HCT116 (cell line): Measurements from ENCODE around the gene IFI35.

Source experiments
- EZH2 ChIP-seq: fragments of 200-600 bp; sonication (generic); IDR thresholded peaks from 2 replicates; pipeline ENCODE4 v1.6.1; 2017; ENCODE audit warnings: antibody characterized with exemption, mixed run types
- POLR2AphosphoS5 ChIP-seq: IDR thresholded peaks from 2 replicates; pipeline ENCODE4 v1.6.1; 2011; ENCODE audit warnings: mild to moderate bottlenecking, low read depth, low read length, moderate library complexity
- TCF7L2 ChIP-seq: IDR thresholded peaks from 2 replicates; pipeline ENCODE4 v1.7.0; 2011; ENCODE audit warnings: borderline replicate concordance, inconsistent platforms; ENCODE audit not compliant: insufficient read depth, insufficient read length; ENCODE audit errors: extremely low read depth
- ZNF274 ChIP-seq: fragments of 200-500 bp; sonication (Bioruptor generic); IDR thresholded peaks from 2 replicates; pipeline ENCODE4 v1.6.1; 2014; ENCODE audit warnings: mild to moderate bottlenecking, low read depth, low read length, inconsistent platforms
- TF ChIP-seq, protein P1 (sequence below), 3 experiments: fragments of 200-600 bp in 1 of 3; sonication (generic) in 1 of 3; IDR thresholded peaks in 2 of 3; conservative IDR thresholded peaks in 1 of 3; 2 replicates each; pipeline ENCODE4 v1.5.1; 2012 to 2017; ENCODE audit warnings: low read depth in 2 of 3, low read length in 2 of 3, antibody characterized with exemption in 1 of 3, borderline replicate concordance in 1 of 3, control low read depth in 1 of 3, mild to moderate bottlenecking in 1 of 3, mixed read lengths in 1 of 3, mixed run types in 1 of 3, moderate library complexity in 1 of 3; ENCODE audit not compliant: insufficient read depth in 1 of 3
- TF ChIP-seq, protein P2 (sequence below): IDR thresholded peaks from 2 replicates; pipeline ENCODE4 v1.6.1; 2012; ENCODE audit warnings: low read depth

DNA sequence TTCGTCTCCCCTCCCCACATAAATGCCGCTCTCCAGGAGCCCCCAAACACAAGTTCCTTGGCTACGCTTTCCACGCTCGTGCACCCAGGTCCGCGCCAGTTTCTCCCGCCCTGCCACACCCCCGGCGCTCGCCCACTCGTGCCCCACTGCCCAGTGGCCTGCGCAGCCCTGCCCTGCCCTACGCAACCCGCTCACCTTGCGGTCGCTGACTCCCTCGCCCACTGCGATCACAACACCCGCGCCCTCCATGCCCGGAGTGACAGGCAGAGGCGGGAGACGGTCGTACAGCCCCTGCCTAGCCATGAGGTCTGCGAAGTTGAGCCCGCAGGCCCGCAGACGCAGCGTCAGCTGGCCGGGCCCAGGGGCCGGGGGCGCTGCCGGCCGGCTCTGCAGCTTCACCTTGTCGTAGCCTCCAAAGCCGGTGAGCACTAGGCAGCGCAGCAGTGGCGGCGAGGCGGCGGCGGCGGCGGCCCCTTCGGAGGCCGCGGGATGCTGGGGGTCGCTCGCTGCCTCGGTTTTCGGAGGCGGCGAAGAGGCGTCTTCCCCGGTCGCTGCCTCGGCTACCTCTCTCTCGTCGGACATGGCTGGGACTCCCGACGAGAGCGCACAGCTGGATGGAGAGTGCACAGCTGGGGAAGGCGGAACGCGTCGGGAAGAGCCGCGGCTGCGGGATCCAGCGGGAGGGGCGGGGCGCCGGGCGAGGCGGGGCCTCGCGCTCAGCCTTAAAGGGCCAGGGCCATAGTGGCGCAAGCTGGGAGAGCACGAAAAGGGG lies 15.3 kb downstream of the IFI35 start, which contains the start of gene VAT1:
- TF ChIP-seq POLR2AphosphoS5, result peak; percentile 78
- TF ChIP-seq, protein P1, sequence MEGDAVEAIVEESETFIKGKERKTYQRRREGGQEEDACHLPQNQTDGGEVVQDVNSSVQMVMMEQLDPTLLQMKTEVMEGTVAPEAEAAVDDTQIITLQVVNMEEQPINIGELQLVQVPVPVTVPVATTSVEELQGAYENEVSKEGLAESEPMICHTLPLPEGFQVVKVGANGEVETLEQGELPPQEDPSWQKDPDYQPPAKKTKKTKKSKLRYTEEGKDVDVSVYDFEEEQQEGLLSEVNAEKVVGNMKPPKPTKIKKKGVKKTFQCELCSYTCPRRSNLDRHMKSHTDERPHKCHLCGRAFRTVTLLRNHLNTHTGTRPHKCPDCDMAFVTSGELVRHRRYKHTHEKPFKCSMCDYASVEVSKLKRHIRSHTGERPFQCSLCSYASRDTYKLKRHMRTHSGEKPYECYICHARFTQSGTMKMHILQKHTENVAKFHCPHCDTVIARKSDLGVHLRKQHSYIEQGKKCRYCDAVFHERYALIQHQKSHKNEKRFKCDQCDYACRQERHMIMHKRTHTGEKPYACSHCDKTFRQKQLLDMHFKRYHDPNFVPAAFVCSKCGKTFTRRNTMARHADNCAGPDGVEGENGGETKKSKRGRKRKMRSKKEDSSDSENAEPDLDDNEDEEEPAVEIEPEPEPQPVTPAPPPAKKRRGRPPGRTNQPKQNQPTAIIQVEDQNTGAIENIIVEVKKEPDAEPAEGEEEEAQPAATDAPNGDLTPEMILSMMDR (IDR thresholded peaks at IDR 0.05 in 2 of 3, conservative IDR thresholded peaks at IDR 0.05 in 1 of 3; ENCODE audit: borderline replicate concordance in 1 of 3, insufficient read depth in 1 of 3, low read depth in 2 of 3, low read length in 2 of 3), result no peak
- TF ChIP-seq ZNF274, result no peak
- TF ChIP-seq TCF7L2, result no peak
- TF ChIP-seq EZH2, result no peak
- TF ChIP-seq, protein P2, sequence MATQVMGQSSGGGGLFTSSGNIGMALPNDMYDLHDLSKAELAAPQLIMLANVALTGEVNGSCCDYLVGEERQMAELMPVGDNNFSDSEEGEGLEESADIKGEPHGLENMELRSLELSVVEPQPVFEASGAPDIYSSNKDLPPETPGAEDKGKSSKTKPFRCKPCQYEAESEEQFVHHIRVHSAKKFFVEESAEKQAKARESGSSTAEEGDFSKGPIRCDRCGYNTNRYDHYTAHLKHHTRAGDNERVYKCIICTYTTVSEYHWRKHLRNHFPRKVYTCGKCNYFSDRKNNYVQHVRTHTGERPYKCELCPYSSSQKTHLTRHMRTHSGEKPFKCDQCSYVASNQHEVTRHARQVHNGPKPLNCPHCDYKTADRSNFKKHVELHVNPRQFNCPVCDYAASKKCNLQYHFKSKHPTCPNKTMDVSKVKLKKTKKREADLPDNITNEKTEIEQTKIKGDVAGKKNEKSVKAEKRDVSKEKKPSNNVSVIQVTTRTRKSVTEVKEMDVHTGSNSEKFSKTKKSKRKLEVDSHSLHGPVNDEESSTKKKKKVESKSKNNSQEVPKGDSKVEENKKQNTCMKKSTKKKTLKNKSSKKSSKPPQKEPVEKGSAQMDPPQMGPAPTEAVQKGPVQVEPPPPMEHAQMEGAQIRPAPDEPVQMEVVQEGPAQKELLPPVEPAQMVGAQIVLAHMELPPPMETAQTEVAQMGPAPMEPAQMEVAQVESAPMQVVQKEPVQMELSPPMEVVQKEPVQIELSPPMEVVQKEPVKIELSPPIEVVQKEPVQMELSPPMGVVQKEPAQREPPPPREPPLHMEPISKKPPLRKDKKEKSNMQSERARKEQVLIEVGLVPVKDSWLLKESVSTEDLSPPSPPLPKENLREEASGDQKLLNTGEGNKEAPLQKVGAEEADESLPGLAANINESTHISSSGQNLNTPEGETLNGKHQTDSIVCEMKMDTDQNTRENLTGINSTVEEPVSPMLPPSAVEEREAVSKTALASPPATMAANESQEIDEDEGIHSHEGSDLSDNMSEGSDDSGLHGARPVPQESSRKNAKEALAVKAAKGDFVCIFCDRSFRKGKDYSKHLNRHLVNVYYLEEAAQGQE, result no peak
